PC-9 (cell line): ENCODE data around the gene CD109. TPM values are rescaled to one million over a fixed set of nuclear protein-coding genes. Genes with fewer than 3 reads are reported as not detected.

Source experiments
- BruUV-seq: library from RNA; stranded (reverse); fragments of 400-500 nt; replicated peaks from 2 replicates; lab custom pipeline; 2021; lab: Mats Ljungman, UMichigan
- CTCF ChIA-PET: fragments of 300-600 bp; sonication (Branson Sonifier 250); formaldehyde crosslinking; loops from one replicate; lab custom pipeline; 2022; ENCODE audit warnings: antibody characterized with exemption; lab: Charles Lee
- POLR2A ChIA-PET: fragments of 300-600 bp; sonication (Branson Sonifier 250); formaldehyde crosslinking; loops from one replicate; lab custom pipeline; 2022; ENCODE audit warnings: antibody characterized with exemption; ENCODE audit not compliant: unreplicated experiment; lab: Charles Lee
- DNase-seq, 2 experiments: peaks; one replicate each; pipeline versions ENCODE4 v3.0.0 to v3.0.0-alpha.2; 2015 to 2022; ENCODE audit warnings: mixed read lengths in 1 of 2
- H2AFZ ChIP-seq: fragments of 200-600 bp; sonication (generic); 2 replicates; pipeline ENCODE4 v1.8.1; 2017; ENCODE audit warnings: antibody characterized with exemption
- H3F3A ChIP-seq: fragments of 200-600 bp; sonication (generic); 2 replicates; pipeline ENCODE4 v1.8.1; 2017; ENCODE audit warnings: antibody characterized with exemption, mild to moderate bottlenecking, low read depth; ENCODE audit not compliant: insufficient read depth
- H3K27ac ChIP-seq: fragments of 200-600 bp; sonication (generic); 2 replicates; pipeline ENCODE4 v1.6.1; 2016; ENCODE audit warnings: mixed run types
- H3K27me3 ChIP-seq: fragments of 200-600 bp; sonication (generic); 2 replicates; pipeline ENCODE4 v1.6.1; 2016; ENCODE audit warnings: low read depth, mixed run types; ENCODE audit not compliant: insufficient read depth
- H3K36me3 ChIP-seq: fragments of 200-600 bp; sonication (generic); 2 replicates; pipeline ENCODE4 v1.6.1; 2016; ENCODE audit warnings: low read depth, mixed run types
- H3K4me1 ChIP-seq: fragments of 200-600 bp; sonication (generic); replicated peaks from 2 replicates; pipeline ENCODE4 v1.6.1; 2016; ENCODE audit warnings: mixed run types; ENCODE audit not compliant: insufficient read depth
- H3K4me2 ChIP-seq: fragments of 200-600 bp; sonication (generic); 2 replicates; pipeline ENCODE4 v1.6.1; 2017; ENCODE audit warnings: mixed run types
- H3K4me3 ChIP-seq: fragments of 200-600 bp; sonication (generic); 2 replicates; pipeline ENCODE4 v1.6.1; 2016; ENCODE audit warnings: mixed run types
- H3K79me2 ChIP-seq: fragments of 200-600 bp; sonication (generic); 2 replicates; pipeline ENCODE4 v1.6.1; 2017; ENCODE audit warnings: low read depth, mixed run types
- H3K9me2 ChIP-seq: fragments of 200-600 bp; sonication (generic); 2 replicates; pipeline ENCODE4 v1.8.1; 2017; ENCODE audit warnings: mild to moderate bottlenecking; ENCODE audit not compliant: insufficient read depth
- H3K9me3 ChIP-seq: fragments of 200-600 bp; sonication (generic); 2 replicates; pipeline ENCODE4 v1.8.1; 2016; ENCODE audit warnings: low read depth; ENCODE audit not compliant: insufficient read depth
- H4K20me1 ChIP-seq: fragments of 200-600 bp; sonication (generic); 2 replicates; pipeline ENCODE4 v1.8.1; 2017; ENCODE audit not compliant: insufficient read depth
- EZH2 ChIP-seq: fragments of 200-600 bp; sonication (generic); IDR thresholded peaks from 2 replicates; pipeline ENCODE4 v1.8.0; 2017; ENCODE audit warnings: antibody characterized with exemption, low read depth
- intact Hi-C: fragments of 100-400 bp; cut with micrococcal nuclease; formaldehyde crosslinking; loops from one replicate; pipeline ENCODE4 v1.10.0; 2022; ENCODE audit not compliant: unreplicated experiment
- total RNA-seq: library from RNA; stranded (reverse); gene quantifications from 2 replicates; pipeline ENCODE4 v1.2.3, GENCODE V29; 2021
- TF ChIP-seq, protein P1 (sequence below): fragments of 200-600 bp; sonication (generic); conservative IDR thresholded peaks from 2 replicates; pipeline ENCODE4 v1.6.1; 2017; ENCODE audit warnings: mixed run types, antibody characterized with exemption, mild to moderate bottlenecking, moderate library complexity

CD109 gene
- total RNA-seq, 1 experiment from 2014 or later = 50.7 TPM

DNA sequence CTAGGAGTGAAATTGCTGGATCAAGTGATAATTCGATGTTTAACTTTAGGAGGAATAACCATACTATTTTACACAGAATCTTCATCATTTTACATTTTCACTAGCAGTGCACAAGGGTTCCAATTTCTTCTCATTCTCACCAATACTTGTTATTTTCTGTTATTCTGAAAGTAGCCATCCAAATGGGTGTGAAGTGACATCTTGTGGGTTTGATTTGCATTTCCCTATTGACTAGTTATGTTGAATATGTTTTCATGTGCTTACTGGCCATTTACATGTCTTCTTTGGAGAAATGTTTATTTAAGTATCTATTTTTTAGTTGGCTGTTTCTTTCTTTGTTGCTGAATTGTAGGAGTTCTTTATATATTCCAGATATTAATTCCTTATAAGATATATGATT, 164.3 kb downstream of the CD109 start:
- no peak overlapping the region for H3K4me3 ChIP-seq
- H3K9me3 ChIP-seq = no peaks in the 10 kb centered on the region
- no peaks in the 10 kb centered on the region for H3F3A ChIP-seq
- no peaks in the 10 kb centered on the region for H3K4me1 ChIP-seq
- no peak overlapping the region for H2AFZ ChIP-seq
- H3K9me2 ChIP-seq = no peaks in the 10 kb centered on the region
- intact Hi-C loops = no loop called here
- no peak overlapping the region for H3K27ac ChIP-seq
- no peaks in the 10 kb centered on the region for H3K36me3 ChIP-seq
- no peaks in the 10 kb centered on the region for H3K27me3 ChIP-seq
- TF ChIP-seq, protein P1, sequence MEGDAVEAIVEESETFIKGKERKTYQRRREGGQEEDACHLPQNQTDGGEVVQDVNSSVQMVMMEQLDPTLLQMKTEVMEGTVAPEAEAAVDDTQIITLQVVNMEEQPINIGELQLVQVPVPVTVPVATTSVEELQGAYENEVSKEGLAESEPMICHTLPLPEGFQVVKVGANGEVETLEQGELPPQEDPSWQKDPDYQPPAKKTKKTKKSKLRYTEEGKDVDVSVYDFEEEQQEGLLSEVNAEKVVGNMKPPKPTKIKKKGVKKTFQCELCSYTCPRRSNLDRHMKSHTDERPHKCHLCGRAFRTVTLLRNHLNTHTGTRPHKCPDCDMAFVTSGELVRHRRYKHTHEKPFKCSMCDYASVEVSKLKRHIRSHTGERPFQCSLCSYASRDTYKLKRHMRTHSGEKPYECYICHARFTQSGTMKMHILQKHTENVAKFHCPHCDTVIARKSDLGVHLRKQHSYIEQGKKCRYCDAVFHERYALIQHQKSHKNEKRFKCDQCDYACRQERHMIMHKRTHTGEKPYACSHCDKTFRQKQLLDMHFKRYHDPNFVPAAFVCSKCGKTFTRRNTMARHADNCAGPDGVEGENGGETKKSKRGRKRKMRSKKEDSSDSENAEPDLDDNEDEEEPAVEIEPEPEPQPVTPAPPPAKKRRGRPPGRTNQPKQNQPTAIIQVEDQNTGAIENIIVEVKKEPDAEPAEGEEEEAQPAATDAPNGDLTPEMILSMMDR = no peak
- ChIA-PET CTCF (no interaction called here), POLR2A (no interaction called here)
- H4K20me1 ChIP-seq = no peaks in the 10 kb centered on the region
- no peak for DNase-seq
- BruUV-seq = no TSS peak
- H3K4me2 ChIP-seq = no peak overlapping the region
- H3K79me2 ChIP-seq = no peaks in the 10 kb centered on the region

DNA sequence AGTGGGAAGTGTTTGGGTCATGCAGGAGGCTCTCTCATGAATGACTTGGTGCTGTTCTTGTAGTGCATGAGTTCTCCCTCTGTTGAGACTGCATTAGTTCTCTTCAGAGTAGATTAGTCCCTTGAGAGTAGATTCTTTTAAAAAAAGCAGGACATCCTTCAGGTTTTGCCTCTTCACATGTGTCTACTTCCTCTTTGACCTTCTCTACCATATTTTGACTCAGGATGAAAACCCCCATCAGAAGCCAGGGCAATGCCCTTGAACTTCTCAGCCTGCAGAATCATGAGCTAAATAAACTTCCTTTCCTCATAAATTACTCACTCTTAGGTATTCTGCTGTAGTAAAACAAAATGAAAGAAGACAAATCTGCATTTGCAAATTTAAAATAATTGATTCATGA, 170.3 kb downstream of the CD109 start:
- ChIA-PET POLR2A (no interaction called here), CTCF (no interaction called here)
- Histone ChIP-seq H2AFZ (no peak overlapping the region), H3K4me1 (peaks cover 14% of the 10 kb centered on the region; the same call in 1 of the 2 replicates), H3K9me3 (no peaks in the 10 kb centered on the region), H3K4me2 (no peak overlapping the region), H3K27ac (no peak overlapping the region), H3F3A (no peaks in the 10 kb centered on the region), H4K20me1 (no peaks in the 10 kb centered on the region), H3K9me2 (no peaks in the 10 kb centered on the region; the same call in 1 of the 2 replicates), H3K4me3 (no peak overlapping the region), H3K27me3 (no peaks in the 10 kb centered on the region), H3K36me3 (no peaks in the 10 kb centered on the region), H3K79me2 (no peaks in the 10 kb centered on the region)
- TF ChIP-seq, protein P1 = no peak
- TF ChIP-seq EZH2 = no peak
- DNase-seq = no peak
- intact Hi-C loops = no loop called here
- BruUV-seq = no TSS peak

DNA sequence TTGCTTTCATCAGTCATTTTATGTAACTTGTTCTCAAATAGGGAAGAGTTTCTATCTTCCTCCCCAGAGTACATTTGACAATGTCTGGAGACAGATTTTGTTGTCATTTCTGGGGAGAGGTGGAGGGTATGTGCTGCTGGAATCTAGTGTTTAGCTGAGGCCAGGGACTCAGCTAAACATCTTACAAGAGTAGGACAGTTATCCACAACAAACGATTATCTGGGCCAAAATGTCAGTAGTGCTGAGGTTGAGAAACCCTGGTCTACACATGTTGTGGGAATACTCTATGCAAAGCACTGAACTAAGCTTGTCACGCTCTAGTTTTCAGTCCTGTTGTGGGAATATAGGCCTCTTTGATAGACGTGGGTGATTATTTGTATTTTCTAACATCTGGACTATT, 171.4 kb downstream of the CD109 start:
- intact Hi-C loops = no loop called here
- Histone ChIP-seq H3K9me3 (no peaks in the 10 kb centered on the region), H3F3A (no peaks in the 10 kb centered on the region), H3K27me3 (no peaks in the 10 kb centered on the region), H4K20me1 (no peaks in the 10 kb centered on the region), H3K4me2 (no peak overlapping the region), H2AFZ (no peak overlapping the region), H3K4me1 (peaks cover 15% of the 10 kb centered on the region; the same call in 1 of the 2 replicates), H3K36me3 (no peaks in the 10 kb centered on the region), H3K9me2 (no peaks in the 10 kb centered on the region; the same call in 1 of the 2 replicates), H3K4me3 (no peak overlapping the region), H3K79me2 (no peaks in the 10 kb centered on the region), H3K27ac (no peak overlapping the region)
- no TSS peak for BruUV-seq
- CTCF ChIA-PET = no interaction called here
- POLR2A ChIA-PET = interaction anchor here (0.6 kb wide), 1 partner anchor 1164 kb away, joined by 3 read pairs; no protein-coding TSS in a partner anchor
- TF ChIP-seq, protein P1 = no peak
- TF ChIP-seq EZH2 = no peak
- DNase-seq = no peak
